ENCODE data around the gene ASF1B. TPM values are rescaled to one million over a fixed set of nuclear protein-coding genes. Genes with fewer than 3 reads are reported as not detected.

ASF1B gene
- total and polyA plus RNA-seq, 12 donors = 0.17 to 5.6 (median 0.63) TPM

DNA sequence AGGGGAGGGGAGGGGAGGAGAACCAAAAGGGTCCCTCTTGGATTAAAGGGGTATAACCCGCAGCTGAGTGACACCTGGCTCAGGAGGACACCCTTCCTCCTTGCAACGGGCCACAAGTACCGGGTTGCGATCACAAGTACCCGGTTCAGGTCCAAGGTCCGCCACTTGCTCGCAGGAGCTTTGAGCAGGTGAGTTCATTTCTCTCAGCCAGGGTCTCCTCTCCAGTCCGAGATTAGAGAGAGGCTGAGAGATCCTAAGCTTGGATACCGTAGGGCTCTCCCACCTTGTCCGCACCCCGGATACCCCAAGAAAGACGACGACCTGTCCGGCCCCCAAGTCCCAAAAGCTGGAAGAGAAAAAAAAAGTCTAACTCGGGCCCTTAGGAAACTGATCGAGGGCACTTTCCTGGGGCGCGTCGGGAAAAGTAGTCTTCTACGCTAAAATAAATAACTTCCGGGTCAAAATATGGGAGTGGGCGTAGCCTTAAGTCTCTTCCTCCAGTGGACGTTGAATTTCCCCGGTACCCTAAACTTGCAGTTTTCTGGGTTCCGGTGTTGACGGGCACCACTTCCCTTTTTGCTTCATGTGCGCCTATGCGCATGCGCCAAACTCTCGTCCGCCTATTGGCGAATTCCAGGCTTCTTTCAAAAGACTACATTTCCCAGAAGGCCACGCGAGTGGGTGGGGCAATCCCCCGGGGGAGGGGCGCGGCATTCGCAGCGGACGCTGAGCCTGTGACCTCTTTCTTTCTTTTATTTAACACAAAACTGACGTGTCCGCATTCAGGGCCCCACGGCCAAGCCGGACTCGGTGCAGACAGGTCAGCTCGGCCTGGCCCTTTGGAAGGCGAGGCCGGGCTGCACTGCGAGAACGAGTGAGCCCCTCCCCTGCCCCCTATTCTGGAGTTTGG, 55.2 kb downstream of the ASF1B start:
- intact Hi-C loops (cut with DNase I) = loop anchor here in 8 of 10 donors (5.0 to 10.0 kb wide), 3 partner anchors 36 to 56 kb away; partner anchors contain the start of genes PRKACA (in 7 of the 8) and ASF1B (in 2 of the 8)
- Histone ChIP-seq H3K27me3 (no peaks in the 10 kb centered on the region), H3K4me3 (peak overlapping the region; percentile 63 to 93 (median 82)), H3K9me3 (no peaks in the 10 kb centered on the region), H3K27ac (peak overlapping the region; percentile 88 to 97 (median 94)), H3K4me1 (peaks cover 5 to 42% (median 19%) of the 10 kb centered on the region in 9 donors), H3K36me3 (peaks cover 0 to 5% (median 0%) of the 10 kb centered on the region in 9 donors)
- 1% methylated on average over 50 of the region's 50 CpGs for WGBS, 2 donors
- DNase-seq (peak; percentile 99 to 100), ATAC-seq (peak; percentile 89 to 97 (median 96))
- no peak for TF ChIP-seq CTCF (IDR thresholded peaks at IDR 0.05)

DNA sequence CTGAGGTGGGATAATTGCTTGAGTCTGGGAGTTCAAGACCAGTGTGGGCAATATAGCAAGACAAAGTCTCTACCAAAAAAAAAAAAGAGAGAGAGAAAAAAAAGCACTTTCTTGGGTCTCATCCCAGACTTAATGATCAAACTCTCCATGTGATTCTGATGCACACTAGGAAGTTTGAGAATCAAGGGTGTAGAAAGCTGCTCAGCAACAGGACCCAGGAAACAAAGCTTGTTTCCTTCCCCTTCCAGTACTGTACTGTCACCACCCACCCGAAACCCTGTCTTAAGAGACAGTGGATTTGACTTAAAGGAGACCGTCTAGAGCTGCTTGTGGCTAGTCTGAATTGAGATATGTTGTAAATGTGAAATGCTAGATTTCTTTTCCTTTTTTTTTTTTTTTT, 58.0 kb downstream of the ASF1B start:
- peaks cover 0 to 2% (median 0%) of the 10 kb centered on the region in 9 donors for H3K36me3 ChIP-seq
- intact Hi-C loops (cut with DNase I) = loop anchor here in 3 of 10 donors (5.0 to 10.0 kb wide), 4 partner anchors 39 to 484 kb away; partner anchors contain the start of genes C19orf53 (in 1 of the 3), MRI1 (in 1 of the 3) and PRKACA (in 1 of the 3)
- peaks cover 11 to 65% (median 38%) of the 10 kb centered on the region in 9 donors for H3K4me1 ChIP-seq
- WGBS, 2 donors = 76 to 83% methylated on average over 2 of the region's 2 CpGs
- H3K27me3 ChIP-seq = no peaks in the 10 kb centered on the region
- no peak overlapping the region for H3K4me3 ChIP-seq
- no peak for ATAC-seq
- no peaks in the 10 kb centered on the region for H3K9me3 ChIP-seq
- TF ChIP-seq CTCF (IDR thresholded peaks at IDR 0.05) = no peak
- no peak for DNase-seq
- peak overlapping the region in 1 of 10 donors; percentile 64 for H3K27ac ChIP-seq

DNA sequence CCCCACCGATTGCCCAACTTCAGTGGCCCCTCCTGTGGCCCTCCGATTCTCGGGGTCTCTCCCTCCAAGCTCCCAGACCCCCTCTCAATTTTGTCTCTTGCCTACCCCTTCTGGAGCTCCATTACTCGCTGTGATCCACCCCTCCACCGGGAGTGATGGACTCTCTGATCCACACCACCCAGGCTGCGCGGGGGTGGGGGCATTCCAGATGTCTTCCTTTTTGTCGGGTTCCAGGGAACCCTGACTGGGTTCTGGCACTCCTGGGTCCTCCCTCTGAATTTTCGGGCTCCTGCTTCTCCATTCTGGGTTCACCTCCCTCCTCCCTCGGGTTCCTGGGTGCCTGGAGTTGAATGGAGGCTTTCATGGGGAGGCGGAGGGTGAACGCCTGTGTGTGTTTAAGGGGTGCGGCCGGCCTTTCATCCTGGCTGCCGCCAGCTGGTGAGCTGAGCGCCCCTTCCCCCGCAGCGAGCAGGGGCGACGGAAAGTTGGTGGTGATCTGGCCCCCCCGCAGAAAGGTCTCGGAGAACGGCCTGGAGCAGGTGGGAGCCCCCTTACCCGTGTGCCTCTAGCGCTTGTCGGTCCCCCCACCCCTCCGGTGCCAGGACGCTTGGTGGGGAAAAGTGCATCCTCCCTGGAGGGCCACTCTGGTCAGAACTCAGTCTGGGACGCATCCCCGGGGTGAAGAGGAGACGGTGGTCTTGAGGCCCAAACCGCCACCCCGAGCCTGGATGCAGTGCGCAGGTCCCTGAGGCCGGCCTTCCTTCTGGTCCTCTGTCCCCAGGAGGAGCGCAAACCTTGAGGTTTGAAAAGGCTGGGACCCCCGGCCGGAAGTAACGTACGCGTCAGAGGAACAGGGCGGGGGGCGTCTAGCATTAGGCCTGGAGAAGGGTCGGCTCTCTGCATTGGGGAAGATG, 62.2 kb downstream of the ASF1B start:
- peak in 6 of 8 donors; percentile 0 to 15 (median 6) for ATAC-seq
- Histone ChIP-seq H3K4me1 (peaks cover 11 to 55% (median 37%) of the 10 kb centered on the region in 9 donors), H3K36me3 (no peaks in the 10 kb centered on the region), H3K27me3 (peaks cover 0 to 10% (median 0%) of the 10 kb centered on the region in 7 donors), H3K9me3 (no peaks in the 10 kb centered on the region), H3K4me3 (peak overlapping the region; percentile 71 to 97 (median 82)), H3K27ac (peak overlapping the region; percentile 87 to 97 (median 90))
- DNase-seq = no peak
- TF ChIP-seq CTCF (IDR thresholded peaks at IDR 0.05) = no peak
- 3% methylated on average over 37 to 44 of the region's 44 CpGs for WGBS, 2 donors
- intact Hi-C loops (cut with DNase I) = loop anchor here in 9 of 10 donors (1.0 to 10.0 kb wide), 13 partner anchors 63 to 479 kb away; partner anchors contain the start of genes ASF1B (in 4 of the 9), C19orf53 (in 1 of the 9), DCAF15 (in 1 of the 9) and MRI1 (in 1 of the 9)

Measured in heart right ventricle (tissue), 16 donors.